Cardiac septum (tissue), 1 donor: Measurements from ENCODE around the gene VWC2L. TPM values are rescaled to one million over a fixed set of nuclear protein-coding genes. Genes with fewer than 3 reads are reported as not detected.

Experiments
- DNase-seq: peaks from one replicate; pipeline ENCODE4 v3.0.0-alpha.2; 2020; ENCODE audit warnings: low spot score
- intact Hi-C: fragments of 100-400 bp; cut with DNase I; formaldehyde crosslinking; loops from one replicate; pipeline ENCODE4 v1.14.0; 2022
- total RNA-seq: library from RNA; stranded (reverse); fragmentation: NEBNext Ultra II Directional; extraction: Animal tissue kit (Norgen Biotek cat#: 25700); gene quantifications from one replicate; pipeline ENCODE4 v1.2.1, GENCODE V29; 2021
- donor health status: DM: no; HTN: no; CAD: no.

The VWC2L gene
- total RNA-seq, 1 donor from 2014 or later, result 0.08 TPM

DNA sequence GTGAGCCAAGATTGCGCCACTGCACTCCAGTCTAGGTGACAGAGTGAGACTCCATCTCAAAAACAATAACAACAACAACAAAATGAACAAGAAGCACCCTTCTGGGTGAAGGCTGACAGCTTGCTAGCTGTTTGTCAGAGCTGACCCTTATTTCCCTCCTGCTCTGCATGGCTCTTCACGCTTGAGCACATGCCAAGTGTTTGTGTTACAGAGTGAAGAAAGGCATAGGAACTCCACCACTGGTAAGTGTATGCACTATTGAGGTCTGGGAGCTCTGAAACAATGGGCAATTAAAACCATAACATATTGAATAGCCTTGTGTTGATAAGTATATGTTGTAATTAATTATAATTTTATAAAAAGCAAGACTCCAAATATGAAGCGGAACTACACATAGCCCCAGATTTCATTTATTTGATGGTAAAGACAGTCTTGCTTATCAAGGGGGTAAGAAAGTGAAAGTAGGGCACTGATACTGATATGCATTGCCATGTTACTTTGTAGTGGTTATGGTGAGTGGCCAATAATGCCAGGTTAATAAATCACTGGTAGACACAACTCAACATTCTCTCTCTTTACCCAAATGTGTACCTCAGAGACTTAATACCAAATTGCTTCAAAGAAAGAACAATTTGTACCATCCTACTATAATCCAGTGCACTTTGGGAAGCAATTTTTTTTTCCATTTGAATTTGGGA, 163.4 kb downstream of the VWC2L start:
- intact Hi-C loops, result no loop called here
- DNase-seq, result no peak

DNA sequence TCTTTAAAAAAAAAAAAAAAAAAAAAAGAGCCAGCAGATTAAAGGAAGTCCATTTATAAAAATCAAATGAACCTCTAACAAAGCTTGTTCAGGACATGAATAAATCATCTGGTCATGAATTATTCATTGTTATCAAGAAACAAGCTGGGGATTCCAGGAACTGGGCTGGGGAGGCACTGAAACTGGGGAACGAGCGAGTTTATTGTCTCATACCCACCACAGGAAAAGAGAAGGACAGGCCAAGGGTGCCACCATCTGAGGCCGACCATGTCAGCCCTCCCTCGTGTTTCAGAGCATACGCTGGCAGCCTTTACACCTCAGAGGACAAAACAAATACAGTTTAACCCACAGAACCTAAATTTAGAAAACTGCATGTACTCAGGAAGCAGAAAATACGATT, 164.2 kb downstream of the VWC2L start:
- DNase-seq, result no peak
- intact Hi-C loops, result no loop called here

DNA sequence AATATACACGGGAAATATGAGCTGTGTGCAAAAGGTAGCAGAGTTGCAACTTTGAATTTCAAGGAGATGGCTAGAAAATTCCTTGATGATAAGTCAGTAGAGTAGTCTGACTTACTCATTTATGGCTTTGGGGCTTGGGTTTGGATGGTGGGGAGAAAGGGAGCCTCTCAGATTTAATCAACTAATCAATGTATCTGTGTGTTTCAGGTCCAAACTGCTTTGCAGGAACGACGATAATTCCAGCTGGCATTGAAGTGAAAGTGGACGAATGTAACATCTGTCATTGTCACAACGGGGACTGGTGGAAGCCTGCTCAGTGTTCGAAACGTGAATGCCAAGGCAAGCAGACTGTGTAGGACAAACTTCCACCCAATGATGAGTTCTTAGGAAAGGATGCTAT, 164.6 kb downstream of the VWC2L start:
- intact Hi-C loops, result no loop called here
- DNase-seq, result no peak

DNA sequence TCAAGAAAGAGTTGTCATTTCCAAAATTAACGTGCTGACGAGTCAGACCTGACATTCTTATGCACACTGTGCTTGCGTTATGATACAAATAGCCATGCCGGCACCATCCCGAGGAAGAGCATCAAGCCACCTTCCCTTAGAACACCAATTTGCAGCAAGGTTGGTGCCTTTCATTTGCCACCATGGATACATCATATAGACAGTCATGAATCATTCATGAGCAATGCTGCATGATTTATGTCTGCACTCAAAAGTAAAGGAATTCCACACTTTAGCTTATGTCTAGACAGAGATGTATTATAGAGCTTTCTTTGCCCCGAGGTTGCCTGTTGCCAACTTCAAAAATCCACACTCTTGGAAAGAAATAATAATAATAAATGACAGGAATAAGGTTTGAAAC, 166.9 kb downstream of the VWC2L start:
- intact Hi-C loops, result no loop called here
- DNase-seq, result no peak

DNA sequence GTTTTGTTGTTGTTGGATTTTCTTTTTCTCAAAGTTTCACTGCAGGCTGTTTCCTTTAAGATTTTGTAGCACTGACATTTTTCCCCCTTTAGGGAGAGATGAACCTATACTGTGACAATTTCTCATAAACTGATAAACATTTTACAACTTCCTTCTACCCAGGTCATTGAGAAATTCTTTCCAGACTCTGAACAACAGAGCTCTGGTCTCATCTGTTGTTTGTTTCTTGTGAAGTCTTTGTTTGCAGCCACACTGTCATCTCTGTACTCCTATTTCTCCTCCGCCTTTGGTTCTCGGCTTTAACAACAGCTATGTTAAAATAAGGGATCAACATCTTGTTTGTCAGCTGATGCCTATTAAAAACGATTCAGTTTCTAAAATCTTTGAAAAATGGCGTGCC, 167.6 kb downstream of the VWC2L start:
- DNase-seq, result no peak
- intact Hi-C loops, result no loop called here

DNA sequence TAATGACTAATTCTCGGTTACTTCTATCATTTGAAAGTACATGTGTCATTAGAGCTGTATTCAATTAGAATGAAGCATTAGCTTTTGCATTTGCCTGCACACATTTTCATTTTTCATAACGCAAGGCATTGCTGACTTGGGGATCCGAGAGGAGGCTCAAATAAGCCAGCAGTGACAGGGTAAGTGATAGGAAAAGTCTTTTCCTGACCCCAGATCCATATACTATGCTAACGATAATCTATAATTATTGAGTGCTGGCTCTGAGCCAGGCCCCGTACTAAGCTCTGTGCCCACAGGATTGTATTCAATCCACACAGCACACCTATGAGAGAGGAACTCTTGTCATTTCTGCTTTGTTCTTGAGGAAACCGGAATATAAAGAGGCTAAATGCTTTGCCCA, 168.2 kb downstream of the VWC2L start:
- DNase-seq, result no peak
- intact Hi-C loops, result no loop called here

- intact Hi-C loops, result no loop called here
- DNase-seq, result no peak
Observed at GRCh38 chr2:214587442-214587841, 176.6 kb downstream of the VWC2L start.

DNA sequence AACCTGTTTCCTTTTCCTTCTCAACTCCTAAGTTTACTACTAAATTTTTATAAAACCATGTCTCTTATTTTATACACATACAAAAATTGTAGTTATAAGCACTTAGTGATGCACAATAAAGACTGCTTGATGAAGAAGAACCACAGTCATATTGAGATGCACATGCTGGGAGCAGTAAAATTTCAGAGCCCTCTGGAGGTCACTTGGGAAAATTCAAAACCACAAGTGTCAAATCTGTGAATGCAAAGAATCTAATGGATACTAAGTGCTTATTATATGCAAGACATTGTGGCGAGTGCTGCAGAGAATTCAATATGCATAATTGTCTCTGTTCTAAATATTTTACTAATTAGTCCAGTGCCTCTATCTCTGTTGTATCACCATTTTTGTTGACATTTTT, 180.5 kb downstream of the VWC2L start:
- intact Hi-C loops, result no loop called here
- no peak for DNase-seq

GRCh38 chr2:214592011-214592410, 181.2 kb downstream of the VWC2L start:
- no peak for DNase-seq
- intact Hi-C loops, result no loop called here

- no peak for DNase-seq
- intact Hi-C loops, result no loop called here
Observed at GRCh38 chr2:214593727-214594126, 182.9 kb downstream of the VWC2L start.

GRCh38 chr2:214601852-214602633, 191.2 kb downstream of the VWC2L start:
- no peak for DNase-seq
- intact Hi-C loops, result no loop called here

DNA sequence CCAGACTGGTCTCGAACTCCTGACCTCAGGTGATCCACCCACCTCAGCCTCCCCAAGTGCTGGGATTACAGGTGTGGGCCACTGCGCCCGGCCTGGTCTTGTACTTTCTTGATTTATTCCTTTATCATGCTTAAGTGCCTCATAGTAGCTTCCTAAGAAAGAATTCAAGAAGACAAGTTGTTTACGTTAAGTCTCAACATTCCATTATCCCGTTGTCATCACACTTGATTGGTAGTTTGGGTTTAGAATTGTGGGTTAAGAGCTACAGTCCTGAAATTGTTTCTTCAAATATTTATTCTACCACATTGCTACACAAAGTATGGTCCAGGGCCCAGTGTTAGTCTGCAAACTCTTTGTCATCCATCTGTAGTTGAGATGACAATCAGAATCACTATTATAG, 194.0 kb downstream of the VWC2L start:
- DNase-seq, result no peak
- intact Hi-C loops, result no loop called here

DNA sequence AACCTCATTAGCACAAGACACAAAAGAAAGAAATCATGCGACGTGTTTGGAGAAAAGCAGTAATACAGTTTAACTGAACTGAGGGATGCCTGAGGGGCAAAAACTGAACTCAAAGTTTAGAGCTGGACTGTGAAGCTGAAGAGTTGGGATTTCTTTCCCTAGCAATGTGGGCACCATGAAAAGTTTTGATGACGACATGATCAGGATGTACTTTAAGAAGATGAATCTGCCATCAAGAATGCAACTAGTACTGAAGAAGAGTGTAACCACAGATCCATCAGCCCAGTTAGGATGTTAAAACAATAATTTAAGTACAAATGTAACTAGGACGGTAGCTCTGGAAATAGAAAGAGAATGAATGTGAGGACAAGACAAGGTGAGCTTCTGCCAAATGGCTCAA, 196.2 kb downstream of the VWC2L start:
- no peak for DNase-seq
- intact Hi-C loops, result no loop called here

GRCh38 chr2:214611015-214611414, 200.2 kb downstream of the VWC2L start:
- intact Hi-C loops, result no loop called here
- DNase-seq, result no peak

- no peak for DNase-seq
Observed at GRCh38 chr2:214624166-214624760, 213.4 kb downstream of the VWC2L start.

GRCh38 chr2:214628091-214628490, 217.2 kb downstream of the VWC2L start:
- DNase-seq, result no peak
- intact Hi-C loops, result no loop called here

More at GRCh38 chr2:214624166-214624760, 213.4 kb downstream of the VWC2L start:
- intact Hi-C loops, result no loop called here
